Measurements from ENCODE around the gene NLRP6. TPM values are rescaled to one million over a fixed set of nuclear protein-coding genes. Genes with fewer than 3 reads are reported as not detected.
"Not testable (repeated sequence)": the region's sequence is repeated elsewhere in the genome, so short reads cannot be mapped to it uniquely, and the experiment has no call there.

The NLRP6 gene
- total RNA-seq, 1 donor from 2014 or later, result 0.12 TPM

- no peak for ATAC-seq
Observed at GRCh38 chr11:282630-283360, 4.6 kb downstream of the NLRP6 start.

- ATAC-seq, result no peak
Observed at GRCh38 chr11:283405-284104, 5.3 kb downstream of the NLRP6 start.

- no peak for ATAC-seq
Observed at GRCh38 chr11:284105-285020, 6.2 kb downstream of the NLRP6 start.

GRCh38 chr11:285021-285893 lies 7.0 kb downstream of the NLRP6 start:
- ATAC-seq, result no peak

- no peak for ATAC-seq
Observed at GRCh38 chr11:285894-286220, 7.7 kb downstream of the NLRP6 start.

GRCh38 chr11:286977-287820 lies 9.0 kb downstream of the NLRP6 start:
- not testable (repeated sequence) for ATAC-seq

GRCh38 chr11:287821-288477 lies 9.7 kb downstream of the NLRP6 start:
- peak; percentile 6 for ATAC-seq

- ATAC-seq, result peak; percentile 54
Observed at GRCh38 chr11:288478-289397, 10.5 kb downstream of the NLRP6 start, which contains the start of gene PGGHG. TSS of gene PGGHG (plus strand) at chr11:289126. CDS start at chr11:289817, 691 bp downstream.

GRCh38 chr11:289398-289711 lies 11.1 kb downstream of the NLRP6 start:
- ATAC-seq, result no peak

GRCh38 chr11:289712-290620 lies 11.8 kb downstream of the NLRP6 start:
- ATAC-seq, result no peak

GRCh38 chr11:290621-291231 lies 12.5 kb downstream of the NLRP6 start:
- no peak for ATAC-seq

- ATAC-seq, result no peak
Observed at GRCh38 chr11:291281-292210, 13.3 kb downstream of the NLRP6 start.

- ATAC-seq, result no peak
Observed at GRCh38 chr11:292211-293121, 14.3 kb downstream of the NLRP6 start.

GRCh38 chr11:293271-293851 lies 15.2 kb downstream of the NLRP6 start:
- no peak for ATAC-seq

Data from esophagus mucosa (tissue), 1 donor.